ENCODE results near the gene NKTR.
"Not testable (repeated sequence)": the region's sequence is repeated elsewhere in the genome, so short reads cannot be mapped to it uniquely, and the experiment has no call there.

The NKTR gene

DNA sequence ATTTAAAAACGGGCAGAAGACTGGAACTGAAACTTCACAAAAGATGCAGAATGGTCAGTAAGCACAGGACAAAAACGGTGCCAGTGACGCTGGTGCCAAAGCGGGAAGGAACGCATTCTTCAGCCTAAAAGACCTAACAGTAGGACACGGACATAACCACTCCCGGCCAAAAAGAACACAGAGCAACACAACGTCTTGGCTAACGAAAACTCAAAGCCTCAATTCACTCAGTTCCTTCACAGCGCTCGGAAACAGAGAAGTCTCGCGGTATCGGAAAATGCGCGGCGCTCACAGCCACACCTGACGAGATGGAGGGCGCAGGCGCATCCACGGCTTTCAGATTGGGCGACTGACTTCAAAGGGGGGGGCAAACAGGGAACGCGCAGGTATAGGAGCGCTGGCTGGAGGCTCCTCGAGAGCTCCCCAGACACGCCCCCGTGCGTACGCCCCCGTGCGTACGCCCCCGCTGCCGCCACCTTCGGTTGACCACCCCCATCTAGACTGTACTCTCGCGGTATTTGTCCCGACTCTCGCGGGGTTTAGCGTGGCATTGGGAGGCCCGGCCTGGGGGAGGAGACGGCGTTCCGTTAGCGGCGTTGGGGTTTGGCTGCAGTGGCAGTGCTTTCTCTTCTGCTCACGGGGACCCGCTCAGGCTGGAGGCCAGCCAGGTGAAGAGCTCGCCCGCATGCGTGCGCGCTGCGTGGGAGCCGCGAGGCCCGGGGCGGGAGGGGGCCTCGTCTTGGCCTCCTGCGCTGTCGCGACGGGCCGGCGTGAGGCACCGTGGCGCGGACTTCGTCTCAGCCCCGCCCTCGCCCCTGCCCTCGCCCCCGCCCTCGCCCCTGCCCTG lies at the start of gene NKTR:
Gene NKTR (plus strand): TSS at position 576 of the 847 bp plus-strand sequence. CDS start 321 bp downstream, outside the sequence.
- peak; percentile 98 to 100 for DNase-seq

DNA sequence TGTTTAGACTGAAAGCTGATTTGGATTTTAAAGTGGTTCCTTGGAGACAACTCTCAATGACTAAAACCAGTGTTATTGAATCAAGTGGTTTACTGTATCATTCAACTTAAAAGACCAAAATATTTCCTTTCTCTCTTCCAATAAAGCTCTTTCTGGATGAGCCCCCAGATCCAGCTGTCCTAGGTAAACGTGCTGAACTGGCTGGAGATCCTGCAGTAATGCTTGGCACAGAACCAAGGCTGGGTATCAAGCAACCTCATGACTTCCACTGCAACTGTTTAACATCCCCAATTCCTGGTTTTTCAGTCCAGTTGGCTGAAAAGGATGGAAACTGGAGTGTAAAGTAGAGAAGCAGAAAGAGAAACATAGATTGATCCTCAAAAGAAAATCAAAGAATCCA lies 47.7 kb upstream of the NKTR start:
- no peak for DNase-seq

DNA sequence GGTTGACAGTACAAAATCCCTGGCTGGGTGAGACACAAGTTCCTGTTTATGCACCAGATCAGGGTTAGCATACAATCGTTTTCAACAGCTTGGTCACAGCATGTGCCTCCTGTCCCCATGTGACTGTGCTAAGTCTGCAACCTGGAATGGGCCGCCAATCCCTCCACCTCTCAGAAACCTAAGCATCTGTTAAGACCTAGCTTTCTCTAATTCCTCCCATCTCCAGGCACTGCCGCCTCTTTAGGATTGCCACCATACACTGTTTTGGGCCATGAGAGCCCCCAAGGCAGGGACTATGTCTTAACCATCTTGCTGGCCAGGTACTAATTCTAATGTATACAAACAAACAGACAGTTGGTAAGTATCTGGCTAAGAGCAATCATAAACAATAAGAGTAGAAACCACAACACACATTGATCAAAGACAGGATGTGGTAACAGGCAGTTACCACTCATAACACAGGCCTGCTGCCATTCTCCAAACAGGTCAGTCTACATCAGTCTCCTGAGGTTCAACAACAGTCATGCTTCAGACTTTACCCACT lies 44.3 kb upstream of the NKTR start:
- DNase-seq: peak; percentile 21 to 27

DNA sequence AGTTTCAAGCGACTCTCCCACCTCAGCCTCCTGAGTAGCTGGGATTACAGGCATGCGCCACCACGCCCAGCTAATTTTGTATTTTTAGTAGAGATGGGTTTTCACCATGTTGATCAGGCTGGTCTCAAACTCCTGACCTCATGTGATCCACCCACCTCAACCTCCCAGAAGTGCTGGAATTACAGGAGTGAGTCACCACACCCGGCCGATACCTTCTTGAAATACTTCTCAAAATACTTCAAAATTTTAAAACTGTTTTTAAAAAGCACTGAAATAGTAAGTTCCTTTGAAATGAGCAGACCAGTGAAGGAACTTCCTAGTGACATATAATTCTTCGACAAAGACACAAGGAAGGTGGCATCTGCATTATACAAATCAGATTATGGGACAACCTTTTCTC lies 43.7 kb upstream of the NKTR start:
- not testable (repeated sequence) for DNase-seq

DNA sequence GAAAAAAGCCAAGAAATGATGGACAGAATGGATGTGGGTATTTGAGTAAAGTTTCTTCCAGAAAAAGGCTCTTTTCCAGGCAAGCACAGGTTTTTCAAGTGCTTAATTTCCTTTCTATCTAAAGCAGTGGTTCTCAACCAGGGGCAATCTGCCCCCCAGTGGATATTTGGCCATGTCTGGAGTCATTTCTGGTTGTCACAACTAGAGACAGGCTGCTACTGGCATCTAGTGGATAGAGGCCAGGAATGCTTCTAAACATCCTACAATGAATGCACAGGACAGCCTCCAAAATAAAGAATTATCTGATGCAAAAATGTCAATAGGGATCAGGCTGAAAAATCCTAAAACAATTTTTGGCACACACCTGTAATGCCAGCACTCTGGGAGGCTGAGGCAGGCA lies 42.6 kb upstream of the NKTR start:
- peak in 1 of 2 donors; percentile 18 for DNase-seq

DNA sequence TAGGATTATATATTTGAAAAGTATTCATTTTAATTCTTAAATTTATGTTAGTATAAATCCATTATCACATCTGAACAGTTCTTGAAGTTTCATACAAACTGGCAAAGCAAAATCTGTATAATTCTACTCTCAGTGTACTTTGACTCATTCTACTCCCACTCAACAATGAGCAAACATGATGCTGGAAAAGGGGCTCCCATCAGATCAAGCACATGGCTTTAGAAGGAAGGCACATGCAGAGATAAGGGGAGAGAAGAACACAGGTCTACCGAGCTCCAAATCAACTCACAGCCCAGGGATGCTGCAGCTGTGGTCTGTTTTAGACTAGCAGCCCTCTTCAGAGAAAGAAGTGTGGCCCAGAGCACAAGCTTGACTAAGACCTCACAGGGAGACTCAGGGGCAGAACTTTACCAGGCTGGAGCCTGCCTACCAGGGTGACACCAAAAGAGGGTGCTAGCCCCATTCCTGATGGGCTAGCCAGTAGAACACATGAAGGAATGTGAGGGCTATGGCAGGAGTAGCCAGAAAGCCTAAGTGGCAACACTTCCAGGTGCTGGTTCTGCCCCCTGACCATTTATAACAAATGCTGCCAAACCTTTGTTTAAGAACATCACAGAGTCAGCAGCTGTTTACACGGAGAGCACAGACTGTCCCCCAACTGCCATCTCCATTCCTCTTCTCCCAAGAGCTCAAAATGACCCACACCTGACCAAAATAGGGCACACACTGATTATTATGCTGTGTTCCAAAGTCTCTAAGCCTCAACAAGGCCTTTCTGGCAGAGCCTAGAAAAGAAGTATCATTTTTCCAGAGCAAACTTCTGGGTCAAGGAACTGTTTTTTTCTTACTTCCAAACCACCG lies 38.2 kb upstream of the NKTR start:
- DNase-seq: no peak

DNA sequence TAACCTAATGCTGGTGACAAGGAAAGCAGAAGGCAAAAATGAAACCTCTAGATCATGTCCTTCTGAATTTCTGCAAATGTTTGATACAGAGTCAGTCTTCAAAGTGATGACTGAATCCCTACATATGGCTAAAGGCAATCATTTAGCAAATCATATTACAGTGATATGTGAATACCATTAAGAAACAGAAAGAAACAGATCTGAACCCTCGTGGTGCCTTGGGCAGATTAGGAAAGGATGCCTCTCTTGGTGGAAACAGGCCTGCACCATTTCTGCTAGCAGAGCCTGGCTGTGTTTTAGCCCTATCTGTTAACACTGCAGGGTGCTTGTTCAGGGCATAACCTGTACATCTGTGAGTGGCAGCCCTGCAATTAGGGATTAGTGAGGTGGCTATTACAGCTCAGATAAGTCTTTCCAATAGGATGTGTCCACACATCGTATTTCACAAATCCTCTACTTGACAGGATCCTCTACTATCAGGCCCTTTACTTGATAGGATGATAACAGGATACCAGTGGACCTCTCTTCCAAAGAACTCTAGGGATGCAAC lies 30.8 kb upstream of the NKTR start:
- no peak for DNase-seq

DNA sequence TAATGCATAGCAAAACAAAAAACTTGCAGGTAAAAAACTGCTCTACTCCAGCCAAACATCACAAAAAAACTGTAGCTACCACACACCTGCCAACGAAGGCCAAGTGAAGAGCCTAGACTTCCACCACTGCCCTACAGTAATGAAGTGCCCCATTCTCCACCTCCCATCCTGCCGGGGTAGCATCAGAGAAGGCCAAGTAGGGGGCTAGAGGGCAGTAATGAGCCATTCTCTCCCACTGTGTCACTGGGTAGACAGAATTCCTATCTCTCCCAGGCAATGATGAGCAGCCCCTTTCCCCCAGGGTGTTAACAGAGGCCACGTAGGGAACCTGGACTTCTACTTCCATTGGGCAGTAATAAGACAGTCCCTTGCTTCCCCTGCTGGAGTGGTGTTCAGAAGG lies 28.2 kb upstream of the NKTR start:
- peak in 1 of 2 donors; percentile 33 for DNase-seq

DNA sequence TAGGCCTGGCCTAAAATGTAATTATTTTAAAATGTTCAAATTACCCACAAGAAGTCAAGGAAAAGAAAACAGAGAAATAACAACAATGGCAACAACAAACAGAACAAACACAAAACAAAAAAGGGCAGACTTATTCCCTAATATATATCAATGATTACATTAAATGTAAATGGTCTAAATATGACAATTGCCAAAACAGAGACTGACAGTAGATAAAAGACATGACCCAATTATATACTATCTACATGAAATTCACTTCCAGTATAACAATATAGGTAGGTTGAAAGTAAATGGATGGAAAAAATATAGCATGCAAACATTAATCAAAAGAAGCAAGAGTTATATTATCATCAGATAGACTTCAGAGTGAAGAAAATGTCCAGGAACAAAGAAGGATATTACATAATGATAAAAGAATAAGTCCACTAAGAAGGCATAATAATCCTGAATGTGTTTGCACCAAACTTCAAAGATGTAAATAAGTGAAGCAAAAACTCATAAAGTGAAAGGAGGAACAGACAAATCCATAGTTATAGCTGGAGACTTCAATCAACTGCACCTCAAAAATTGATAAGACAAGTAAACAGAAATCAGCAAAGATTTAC lies 25.2 kb upstream of the NKTR start:
- no peak for DNase-seq

DNA sequence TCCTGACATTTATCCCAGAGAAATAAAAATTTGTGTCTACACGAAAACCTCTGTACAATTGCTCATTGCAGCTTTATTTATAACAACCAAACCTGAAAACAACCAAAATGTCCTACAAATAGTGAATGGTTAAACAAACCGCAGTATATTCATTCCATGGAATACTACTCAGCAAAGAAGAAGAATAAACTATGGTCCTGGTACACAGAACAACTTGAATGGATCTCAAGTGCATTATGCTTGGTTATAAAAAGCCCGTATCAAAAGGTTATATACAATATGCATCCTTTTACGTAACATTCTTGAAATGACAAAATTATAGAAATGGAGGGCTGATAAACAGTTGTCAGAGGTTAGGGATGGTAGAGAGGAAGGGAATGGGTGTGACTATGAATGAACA lies 22.4 kb upstream of the NKTR start:
- no peak for DNase-seq

DNA sequence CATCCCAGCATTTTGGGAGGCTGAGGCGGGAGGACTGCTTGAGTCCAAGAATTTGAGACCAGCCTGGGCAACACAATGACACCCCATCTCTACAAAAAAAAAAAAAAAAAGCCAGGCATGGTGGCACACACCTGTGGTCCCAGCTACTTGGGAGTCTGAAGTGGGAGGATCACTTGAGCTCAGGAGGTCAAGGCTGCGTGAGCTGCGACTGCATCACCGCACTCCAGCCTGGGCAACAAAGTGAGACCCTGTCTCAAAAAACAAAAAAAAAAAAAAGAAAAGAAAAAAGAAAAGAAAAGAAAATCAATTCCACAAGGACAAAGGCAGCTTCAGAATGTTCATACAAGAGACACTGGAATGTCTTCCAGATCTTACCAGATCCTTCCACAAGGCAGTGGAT lies 21.1 kb upstream of the NKTR start:
- not testable (repeated sequence) for DNase-seq

DNA sequence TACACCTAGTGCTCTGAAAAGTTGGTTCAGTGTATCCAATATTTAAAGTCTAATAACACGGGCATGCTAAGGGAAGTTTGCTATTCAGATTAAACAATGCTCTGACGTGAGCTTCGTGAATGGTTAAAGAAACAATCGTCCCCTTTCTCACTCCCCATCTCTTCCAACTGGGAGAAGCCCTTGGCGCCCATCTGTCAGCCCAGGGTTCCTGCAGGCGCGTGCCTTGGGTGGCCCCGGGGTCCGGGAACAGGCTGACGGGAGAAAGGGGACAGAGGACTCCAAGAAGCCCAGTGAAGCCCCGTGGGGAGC lies 19.1 kb upstream of the NKTR start:
- DNase-seq: no peak

DNA sequence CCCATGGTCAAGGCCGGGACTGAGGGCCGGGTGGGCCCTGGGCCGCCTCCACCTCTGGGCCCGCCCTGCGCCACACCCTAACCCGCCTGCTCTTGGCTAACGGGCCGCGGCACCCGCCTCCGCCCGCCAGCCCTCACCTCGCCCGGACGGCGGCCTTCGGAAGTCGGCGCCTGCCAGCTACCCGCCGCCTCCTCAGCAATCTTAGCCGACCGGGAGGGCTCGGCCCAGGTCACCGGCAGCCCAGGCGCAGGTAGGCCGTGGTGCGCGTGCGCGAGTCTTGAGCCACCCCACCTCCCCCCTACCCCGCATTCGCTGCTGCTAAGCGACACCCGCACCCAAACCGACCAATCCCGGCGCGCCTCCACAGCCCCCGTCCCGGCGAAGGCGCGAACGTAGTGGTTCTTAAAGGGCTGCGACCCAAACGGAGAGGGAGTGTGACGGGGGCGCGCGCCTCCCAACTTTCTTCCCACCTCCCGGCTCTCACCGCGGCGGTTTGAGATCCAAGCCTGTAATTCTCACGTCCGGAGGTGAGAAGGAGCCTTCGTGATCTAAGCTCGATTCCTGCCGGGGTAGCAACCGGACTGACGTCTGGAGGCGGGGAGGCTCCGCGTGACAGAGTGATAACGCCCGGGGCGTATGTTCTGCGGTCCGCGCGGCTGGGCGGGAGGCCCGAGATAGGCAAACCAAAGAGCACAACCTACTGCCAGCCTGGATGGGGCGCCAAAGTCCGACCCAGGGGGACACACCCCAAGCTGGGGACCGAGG lies 18.6 kb upstream of the NKTR start, which contains the start of gene SEC22C:
Gene SEC22C (minus strand): TSS at position 259 of the 765 bp plus-strand sequence. CDS start 12,921 bp downstream, outside the sequence.
- DNase-seq: peak; percentile 95

DNA sequence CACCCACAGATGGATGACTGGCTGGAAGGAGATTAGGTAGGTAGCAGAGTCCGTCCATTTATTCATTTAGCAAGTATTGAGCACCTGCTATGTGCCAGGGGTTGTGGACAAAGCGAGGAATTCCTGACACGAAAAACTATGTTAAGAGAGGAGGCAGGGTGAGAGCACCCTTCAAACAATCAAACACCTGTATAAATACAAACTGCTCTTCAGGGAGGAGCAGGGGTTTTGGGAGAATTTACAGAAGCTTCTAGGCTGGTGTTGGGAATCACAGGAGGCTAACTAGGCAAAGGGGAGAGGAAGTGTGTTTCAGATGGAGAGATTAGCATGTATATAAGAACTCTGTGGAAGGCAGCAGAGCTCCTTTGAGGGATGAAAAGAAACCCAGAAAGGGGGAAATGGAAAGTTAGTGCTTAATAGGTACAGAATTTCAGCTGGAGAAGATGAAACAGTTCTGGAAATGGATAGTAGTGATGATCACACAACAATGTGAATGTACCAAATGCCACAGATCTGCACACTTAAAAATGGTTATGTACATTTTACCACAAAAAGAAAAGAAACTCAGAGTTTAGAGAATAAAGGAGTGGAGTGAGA lies 17.9 kb upstream of the NKTR start:
- DNase-seq: no peak

DNA sequence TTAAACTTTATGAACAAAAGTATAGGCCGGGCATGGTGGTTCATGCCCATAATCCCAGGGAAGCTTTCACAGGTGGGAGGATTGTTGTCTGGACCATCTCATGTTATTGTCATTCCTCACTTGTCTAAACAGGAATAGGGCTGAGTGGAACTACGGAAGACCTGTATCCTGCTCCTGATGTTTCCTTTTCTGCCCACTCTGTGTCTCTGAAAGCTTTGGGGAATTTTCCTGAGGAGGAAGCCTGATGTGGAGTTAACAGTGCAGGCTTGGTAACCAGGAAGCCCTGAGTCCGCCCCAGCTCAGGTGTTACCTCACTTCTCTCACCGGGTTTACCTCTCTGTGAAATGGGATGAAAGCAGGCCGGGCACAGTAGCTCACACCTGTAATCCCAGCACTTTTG lies 11.9 kb upstream of the NKTR start:
- no peak for DNase-seq

DNA sequence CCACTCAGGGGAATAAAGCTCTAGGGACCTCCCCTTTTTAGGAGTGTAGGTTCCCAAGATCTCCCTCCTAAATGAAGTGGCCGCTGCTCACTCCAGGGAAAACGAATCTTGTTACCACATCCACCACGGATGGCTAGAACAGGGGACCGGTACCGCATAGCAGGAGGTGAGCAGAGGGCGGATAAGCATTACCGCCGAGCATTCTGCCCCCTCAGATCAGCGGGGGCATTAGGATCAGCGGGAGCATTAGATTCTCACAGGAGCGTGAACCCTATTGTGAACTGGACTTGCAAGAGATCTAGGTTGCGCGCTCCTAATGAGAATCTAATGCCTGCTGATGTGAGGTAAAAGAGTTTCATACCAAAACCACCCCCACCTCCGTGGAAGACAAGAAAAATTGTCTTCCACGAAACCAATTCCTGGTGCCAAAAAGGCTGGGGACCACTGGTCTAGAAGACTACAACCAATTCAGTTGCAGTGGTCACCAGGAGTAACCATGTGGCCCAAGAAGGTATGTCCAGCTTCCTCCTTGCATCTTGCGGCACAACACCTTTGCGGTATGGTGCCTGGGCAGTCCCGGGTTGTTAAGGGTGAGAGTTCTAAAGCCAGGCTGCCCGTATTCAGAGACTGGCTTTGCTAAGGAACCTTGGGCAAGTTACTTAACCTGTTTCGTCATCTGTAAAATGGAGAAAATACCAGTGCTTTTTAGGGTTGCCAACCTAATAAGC lies 10.9 kb upstream of the NKTR start:
- DNase-seq: no peak

DNA sequence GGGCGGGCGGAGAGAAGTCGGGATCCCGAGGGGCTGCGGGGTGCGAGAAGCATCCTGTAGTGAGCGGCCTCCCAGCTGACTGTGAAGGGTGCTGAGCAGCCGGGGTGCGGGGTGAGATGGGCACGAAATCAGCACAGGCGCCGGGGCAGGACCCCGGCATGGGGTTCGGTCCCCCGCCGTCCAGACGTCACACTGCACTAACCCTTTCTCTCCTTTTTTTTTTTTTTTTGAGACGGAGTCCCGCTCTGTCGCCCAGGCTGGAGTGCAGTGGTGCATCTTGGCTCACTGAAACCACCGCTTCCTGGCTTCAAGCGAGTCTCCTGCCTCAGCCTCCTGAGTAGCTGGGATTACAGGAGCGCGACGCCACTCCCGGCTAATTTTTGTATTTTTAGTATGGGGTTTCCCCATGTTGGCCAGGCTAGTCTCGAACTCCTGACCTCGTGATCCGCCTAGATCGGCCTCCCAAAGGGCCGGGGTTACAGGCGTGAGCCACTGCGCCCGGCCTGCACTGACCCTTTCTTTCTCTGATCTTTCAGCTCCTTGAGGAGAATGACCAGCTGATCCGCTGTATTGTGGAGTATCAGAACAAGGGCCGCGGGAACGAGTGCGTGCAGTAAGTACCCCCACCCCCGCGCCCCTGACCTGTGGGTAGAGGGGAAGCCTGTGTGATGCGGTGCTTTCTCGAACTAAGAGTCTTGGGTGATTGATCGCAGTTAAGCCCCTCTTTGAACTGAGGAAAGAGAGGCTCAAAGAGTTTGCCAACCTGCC lies 9.3 kb upstream of the NKTR start:
- no peak for DNase-seq

DNA sequence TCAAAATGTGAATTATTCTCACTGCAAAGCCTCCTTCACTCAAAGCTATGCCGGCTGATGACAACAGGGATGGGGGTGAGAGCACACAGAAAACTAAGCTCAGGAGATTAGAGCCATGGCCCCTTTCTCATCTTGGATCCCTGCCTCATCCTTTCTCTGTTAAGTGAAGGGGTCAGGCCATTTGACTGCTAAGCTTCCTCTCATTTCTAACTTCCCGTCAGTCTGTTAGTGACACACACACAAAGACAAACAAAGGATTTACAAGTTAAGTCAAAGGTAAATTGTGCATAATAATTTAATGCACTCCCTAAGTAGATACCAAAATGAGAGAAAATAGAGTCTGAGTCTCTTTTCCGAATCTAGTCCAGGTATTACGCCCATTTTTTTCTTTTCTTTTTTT lies 8.7 kb upstream of the NKTR start:
- DNase-seq: no peak

DNA sequence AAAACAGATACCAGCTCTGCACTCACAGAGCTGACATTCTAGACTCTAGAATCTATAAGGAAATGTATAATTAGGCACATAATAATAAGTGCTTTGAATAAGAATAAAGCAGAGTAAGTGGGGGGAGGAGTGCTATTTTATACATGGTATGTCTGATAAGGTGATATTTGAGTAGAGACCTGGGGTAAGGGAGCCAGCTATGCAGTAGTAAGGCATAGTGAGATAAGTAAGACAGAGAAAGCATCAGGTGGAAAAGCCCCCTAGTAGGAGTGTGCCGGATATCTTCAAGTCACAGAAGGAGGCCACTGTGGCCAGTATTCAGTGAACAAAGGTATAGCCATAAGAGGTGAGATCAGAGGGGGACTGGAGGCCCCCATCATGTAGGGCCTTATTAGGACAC lies 6.9 kb upstream of the NKTR start:
- no peak for DNase-seq

DNA sequence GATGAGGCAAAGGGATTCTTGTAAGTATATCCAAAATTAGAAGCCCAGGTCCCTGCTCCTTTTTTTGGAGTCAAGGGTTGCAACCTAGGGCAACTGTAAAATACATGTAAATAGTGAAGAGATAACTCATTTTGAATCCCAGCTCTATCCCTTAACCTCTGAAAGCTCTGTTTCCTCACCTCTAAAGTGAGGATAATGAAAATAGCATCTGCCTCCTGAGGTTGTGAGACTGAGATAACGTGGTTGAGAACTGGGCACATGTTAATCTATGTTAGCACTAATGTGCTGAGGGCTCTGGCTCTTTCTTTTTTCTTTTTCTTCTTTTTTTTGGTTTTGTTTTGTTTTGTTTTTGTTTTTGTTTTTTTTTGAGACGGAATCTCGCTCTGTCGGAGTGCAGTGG lies 4.8 kb upstream of the NKTR start:
- no peak for DNase-seq
